ENCODE data around the gene VRK1. TPM values are rescaled to one million over a fixed set of nuclear protein-coding genes. Genes with fewer than 3 reads are reported as not detected.

VRK1 gene
- total and polyA plus RNA-seq, 4 donors: 6.4 to 21.8 (median 8.5) TPM

DNA sequence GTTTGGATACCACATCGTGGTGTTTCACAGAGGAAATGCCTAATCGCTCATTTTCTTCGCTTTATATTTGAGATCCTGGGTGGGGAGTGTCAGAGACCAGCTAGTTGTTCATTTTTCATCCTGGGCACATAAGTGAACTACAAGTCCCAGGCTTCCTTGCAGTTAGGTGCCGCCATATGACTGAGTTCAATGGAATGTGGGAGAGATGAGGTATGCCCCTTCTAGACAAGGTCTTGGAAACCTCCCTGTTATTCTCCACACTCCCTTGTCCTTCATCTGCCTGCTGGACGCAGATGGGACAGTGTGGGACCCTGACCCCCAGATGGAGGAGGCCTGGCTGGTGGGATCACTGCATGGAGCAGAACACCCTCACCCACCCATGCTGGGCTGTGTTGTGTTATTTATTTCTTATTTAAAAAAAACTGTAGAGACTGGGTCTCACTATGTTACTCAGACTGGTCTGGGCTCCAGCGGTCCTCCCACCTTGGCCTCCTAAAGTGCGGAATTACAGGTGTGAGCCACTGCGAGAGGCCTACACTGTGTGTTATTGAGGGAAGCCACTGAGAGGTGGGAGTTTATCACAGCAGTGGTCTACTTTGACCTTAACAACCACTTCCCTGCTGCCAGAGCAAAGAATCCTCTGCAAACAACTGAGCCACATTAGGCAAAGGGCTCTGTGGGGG lies 42.9 kb upstream of the VRK1 start:
- ATAC-seq (ENCODE audit: insufficient read depth, low FRiP score) (no peak), DNase-seq (no peak)
- TF ChIP-seq, protein P1, sequence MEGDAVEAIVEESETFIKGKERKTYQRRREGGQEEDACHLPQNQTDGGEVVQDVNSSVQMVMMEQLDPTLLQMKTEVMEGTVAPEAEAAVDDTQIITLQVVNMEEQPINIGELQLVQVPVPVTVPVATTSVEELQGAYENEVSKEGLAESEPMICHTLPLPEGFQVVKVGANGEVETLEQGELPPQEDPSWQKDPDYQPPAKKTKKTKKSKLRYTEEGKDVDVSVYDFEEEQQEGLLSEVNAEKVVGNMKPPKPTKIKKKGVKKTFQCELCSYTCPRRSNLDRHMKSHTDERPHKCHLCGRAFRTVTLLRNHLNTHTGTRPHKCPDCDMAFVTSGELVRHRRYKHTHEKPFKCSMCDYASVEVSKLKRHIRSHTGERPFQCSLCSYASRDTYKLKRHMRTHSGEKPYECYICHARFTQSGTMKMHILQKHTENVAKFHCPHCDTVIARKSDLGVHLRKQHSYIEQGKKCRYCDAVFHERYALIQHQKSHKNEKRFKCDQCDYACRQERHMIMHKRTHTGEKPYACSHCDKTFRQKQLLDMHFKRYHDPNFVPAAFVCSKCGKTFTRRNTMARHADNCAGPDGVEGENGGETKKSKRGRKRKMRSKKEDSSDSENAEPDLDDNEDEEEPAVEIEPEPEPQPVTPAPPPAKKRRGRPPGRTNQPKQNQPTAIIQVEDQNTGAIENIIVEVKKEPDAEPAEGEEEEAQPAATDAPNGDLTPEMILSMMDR (IDR thresholded peaks at IDR 0.05; ENCODE audit: control extremely low read depth, extremely low read depth): no peak
- Histone ChIP-seq H3K4me3 (no peak overlapping the region), H3K27ac (ENCODE audit: low read depth in 1 of 2, low read length in 1 of 2) (no peak overlapping the region), H3K9me3 (ENCODE audit: control insufficient read depth in 4 of 4, insufficient read depth in 3 of 4, low read length in 3 of 4) (peaks cover 0 to 2% (median 0%) of the 10 kb centered on the region in 4 donors), H3K36me3 (ENCODE audit: control insufficient read depth in 4 of 4, insufficient read depth in 4 of 4, low read length in 4 of 4) (no peaks in the 10 kb centered on the region), H3K27me3 (ENCODE audit: control insufficient read depth in 3 of 3, insufficient read depth in 3 of 3, low read length in 2 of 3) (no peaks in the 10 kb centered on the region), H3K9ac (ENCODE audit: insufficient read depth in 1 of 2, low read length in 2 of 2) (no peak overlapping the region), H3K4me1 (ENCODE audit: control insufficient read depth in 5 of 5, insufficient read depth in 5 of 5, low read length in 5 of 5) (no peaks in the 10 kb centered on the region)
- 94 to 95% methylated on average over 8 of the region's 8 CpGs for WGBS, 2 donors

DNA sequence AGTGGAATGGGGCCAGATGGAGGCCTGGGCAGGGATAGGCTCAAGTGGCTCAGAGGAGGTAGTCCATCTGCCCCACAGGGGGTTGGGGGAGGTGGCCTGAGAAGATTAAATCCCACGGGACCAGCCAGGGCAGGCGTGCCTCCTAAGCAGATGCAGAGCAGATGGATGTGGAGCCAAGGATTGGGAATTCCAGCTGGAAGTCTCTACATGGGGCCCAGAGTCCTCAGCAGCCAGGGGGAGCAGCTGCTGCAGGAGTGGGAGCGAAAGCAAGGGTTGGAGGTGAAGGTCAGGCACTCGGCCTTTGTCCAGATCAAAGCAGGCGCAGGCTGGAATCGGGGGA lies 42.4 kb upstream of the VRK1 start:
- no peaks in the 10 kb centered on the region for H3K36me3 ChIP-seq (ENCODE audit: control insufficient read depth in 4 of 4, insufficient read depth in 4 of 4, low read length in 4 of 4)
- no peak for ATAC-seq (ENCODE audit: insufficient read depth, low FRiP score)
- WGBS, 2 donors: 62 to 85% methylated on average over 6 of the region's 6 CpGs
- peaks cover 0 to 2% (median 0%) of the 10 kb centered on the region in 4 donors for H3K9me3 ChIP-seq (ENCODE audit: control insufficient read depth in 4 of 4, insufficient read depth in 3 of 4, low read length in 3 of 4)
- no peak overlapping the region for H3K4me3 ChIP-seq
- no peaks in the 10 kb centered on the region for H3K27me3 ChIP-seq (ENCODE audit: control insufficient read depth in 3 of 3, insufficient read depth in 3 of 3, low read length in 2 of 3)
- H3K4me1 ChIP-seq (ENCODE audit: control insufficient read depth in 5 of 5, insufficient read depth in 5 of 5, low read length in 5 of 5): no peaks in the 10 kb centered on the region
- peak in 1 of 3 donors; percentile 8 for DNase-seq
- TF ChIP-seq, protein P1 (IDR thresholded peaks at IDR 0.05; ENCODE audit: control extremely low read depth, extremely low read depth): no peak
- no peak overlapping the region for H3K9ac ChIP-seq (ENCODE audit: insufficient read depth in 1 of 2, low read length in 2 of 2)
- H3K27ac ChIP-seq (ENCODE audit: low read depth in 1 of 2, low read length in 1 of 2): no peak overlapping the region

DNA sequence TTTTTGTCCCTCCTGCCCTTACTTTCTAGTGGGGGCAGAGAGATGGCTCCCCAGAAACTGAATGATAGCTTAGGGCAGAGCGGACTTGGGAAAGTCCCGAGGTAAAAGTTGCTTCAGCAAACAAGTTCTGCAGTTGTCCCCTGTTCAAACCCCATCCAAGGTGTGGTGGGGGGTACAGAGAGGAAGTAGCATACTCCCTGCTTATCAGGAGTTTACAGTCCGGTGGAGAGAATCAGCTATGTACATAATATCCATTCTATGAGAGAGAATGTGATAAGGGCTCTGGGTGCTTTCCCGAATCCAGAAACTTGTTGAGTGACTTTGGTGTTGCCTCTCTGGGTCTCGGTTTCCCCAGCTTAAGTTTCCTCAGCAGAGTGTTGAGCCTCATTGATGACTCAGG lies 40.4 kb upstream of the VRK1 start:
- Histone ChIP-seq H3K4me1 (ENCODE audit: control insufficient read depth in 5 of 5, insufficient read depth in 5 of 5, low read length in 5 of 5) (no peaks in the 10 kb centered on the region), H3K27ac (ENCODE audit: low read depth in 1 of 2, low read length in 1 of 2) (no peak overlapping the region), H3K36me3 (ENCODE audit: control insufficient read depth in 4 of 4, insufficient read depth in 4 of 4, low read length in 4 of 4) (no peaks in the 10 kb centered on the region), H3K27me3 (ENCODE audit: control insufficient read depth in 3 of 3, insufficient read depth in 3 of 3, low read length in 2 of 3) (no peaks in the 10 kb centered on the region), H3K4me3 (no peak overlapping the region), H3K9ac (ENCODE audit: insufficient read depth in 1 of 2, low read length in 2 of 2) (no peak overlapping the region), H3K9me3 (ENCODE audit: control insufficient read depth in 4 of 4, insufficient read depth in 3 of 4, low read length in 3 of 4) (peaks cover 0 to 2% (median 0%) of the 10 kb centered on the region in 4 donors)
- ATAC-seq (ENCODE audit: insufficient read depth, low FRiP score): no peak
- TF ChIP-seq, protein P1 (IDR thresholded peaks at IDR 0.05; ENCODE audit: control extremely low read depth, extremely low read depth): no peak
- 44 to 71% methylated on average over 5 of the region's 5 CpGs for WGBS, 2 donors
- no peak for DNase-seq

DNA sequence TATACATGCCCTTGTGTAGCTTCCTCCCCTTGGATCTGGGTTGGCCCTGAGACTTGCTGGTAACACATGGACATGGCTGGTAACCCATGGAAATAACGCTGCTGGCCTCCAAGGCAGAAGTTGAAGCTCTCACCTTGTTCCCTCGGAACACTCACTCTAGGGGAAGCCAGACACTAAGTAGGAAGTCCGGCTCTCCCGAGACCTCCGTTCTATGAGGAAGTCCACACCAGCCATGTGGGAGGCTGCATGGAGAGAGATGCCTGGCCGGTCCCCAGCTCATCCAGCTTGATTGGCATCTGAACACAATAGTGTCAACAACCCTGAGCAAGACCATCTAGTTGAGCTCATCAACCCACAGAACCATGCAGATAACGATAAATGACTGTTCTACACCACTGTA lies 39.7 kb upstream of the VRK1 start:
- peaks cover 0 to 2% (median 0%) of the 10 kb centered on the region in 4 donors for H3K9me3 ChIP-seq (ENCODE audit: control insufficient read depth in 4 of 4, insufficient read depth in 3 of 4, low read length in 3 of 4)
- no peaks in the 10 kb centered on the region for H3K36me3 ChIP-seq (ENCODE audit: control insufficient read depth in 4 of 4, insufficient read depth in 4 of 4, low read length in 4 of 4)
- no peak for DNase-seq
- ATAC-seq (ENCODE audit: insufficient read depth, low FRiP score): no peak
- TF ChIP-seq, protein P1 (IDR thresholded peaks at IDR 0.05; ENCODE audit: control extremely low read depth, extremely low read depth): no peak
- 47 to 57% methylated on average over 7 of the region's 7 CpGs for WGBS, 2 donors
- no peaks in the 10 kb centered on the region for H3K4me1 ChIP-seq (ENCODE audit: control insufficient read depth in 5 of 5, insufficient read depth in 5 of 5, low read length in 5 of 5)
- no peaks in the 10 kb centered on the region for H3K27me3 ChIP-seq (ENCODE audit: control insufficient read depth in 3 of 3, insufficient read depth in 3 of 3, low read length in 2 of 3)
- no peak overlapping the region for H3K4me3 ChIP-seq
- no peak overlapping the region for H3K9ac ChIP-seq (ENCODE audit: insufficient read depth in 1 of 2, low read length in 2 of 2)
- H3K27ac ChIP-seq (ENCODE audit: low read depth in 1 of 2, low read length in 1 of 2): no peak overlapping the region

Data from lung (tissue), 12 donors.